Activated CD4-positive, alpha-beta T cell treated with anti-CD3 and anti-CD28 coated beads, Interleukin-2, amount 10 ng/mL, durations not matched to agents 7 days and 5 days (primary cell): Measurements from ENCODE around the gene NOX1. TPM values are rescaled to one million over a fixed set of nuclear protein-coding genes. Genes with fewer than 3 reads are reported as not detected.
A peak's percentile ranks its signal among the peaks of the same experiment; 100 is the strongest.

Experiments
- CTCF ChIA-PET: fragments of 350-600 bp; sonication (Branson Sonifier 250); formaldehyde crosslinking; loops from one replicate; lab custom pipeline; 2021; ENCODE audit warnings: antibody characterized with exemption; lab: Charles Lee
- POLR2A ChIA-PET: fragments of 350-600 bp; sonication (Branson Sonifier 250); formaldehyde crosslinking; loops from one replicate; lab custom pipeline; 2021; ENCODE audit warnings: antibody characterized with exemption; lab: Charles Lee
- DNase-seq: peaks from one replicate; pipeline ENCODE4 v3.0.0-alpha.2; 2020
- H3K27ac Mint-ChIP-seq: one replicate; pipeline ENCODE4 v1.8.0; 2021; ENCODE audit warnings: mild to moderate bottlenecking, moderate library complexity, mixed read lengths
- H3K27me3 Mint-ChIP-seq: one replicate; pipeline ENCODE4 v1.8.0; 2021; ENCODE audit warnings: mixed read lengths
- H3K36me3 Mint-ChIP-seq: one replicate; pipeline ENCODE4 v1.8.0; 2021; ENCODE audit warnings: low read depth, mixed read lengths
- H3K4me1 Mint-ChIP-seq: one replicate; pipeline ENCODE4 v1.8.0; 2021; ENCODE audit warnings: mixed read lengths
- H3K4me3 Mint-ChIP-seq: one replicate; pipeline ENCODE4 v1.8.0; 2021; ENCODE audit warnings: mild to moderate bottlenecking, moderate library complexity, mixed read lengths
- H3K9me3 Mint-ChIP-seq: one replicate; pipeline ENCODE4 v1.8.0; 2021; ENCODE audit warnings: mixed read lengths
- total RNA-seq, 2 experiments: library from RNA; stranded (reverse); gene quantifications; one replicate each; pipeline ENCODE4 v1.2.3, GENCODE V29; 2021

NOX1 gene
- total RNA-seq, result not detected

DNA sequence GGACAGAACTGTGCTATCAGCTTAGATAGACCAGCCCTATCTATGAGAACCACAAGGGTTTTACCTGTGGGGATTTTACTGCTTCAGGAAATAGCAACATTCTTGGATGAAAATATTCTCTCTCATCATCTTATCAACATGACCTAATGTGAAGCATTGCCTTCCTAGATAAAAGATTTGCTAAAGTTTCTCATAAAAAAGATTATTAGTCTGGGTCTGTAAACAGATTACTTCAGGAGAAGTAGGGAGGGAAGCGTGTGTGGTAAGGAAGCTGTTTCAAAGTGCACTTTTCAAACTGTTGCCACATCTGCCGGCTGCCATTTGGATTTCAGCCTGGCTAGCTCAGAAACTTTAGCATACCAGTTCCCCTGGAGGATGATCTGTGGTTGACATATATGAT is at the start of gene NOX1:
TSS of gene NOX1 (minus strand) at position 35 of the 400 bp plus-strand sequence. CDS start 220 bp downstream, outside the sequence.
- CTCF ChIA-PET, result no interaction called here
- Mint-ChIP-seq H3K4me3 (no peak within 1 kb of the TSS), H3K9me3 (no peaks in the 10 kb centered on the region), H3K27me3 (peaks cover 9% of the 10 kb centered on the region), H3K36me3 (no peaks in the 10 kb centered on the region), H3K27ac (no peak within 1 kb of the TSS), H3K4me1 (peaks cover 2% of the 10 kb centered on the region)
- DNase-seq, result no peak
- POLR2A ChIA-PET, result no interaction called here

GRCh38 chrX:100915562-100915961 is 41.4 kb upstream of the NOX1 start:
- Mint-ChIP-seq H3K9me3 (no peaks in the 10 kb centered on the region), H3K4me3 (no peak overlapping the region), H3K27me3 (no peaks in the 10 kb centered on the region), H3K36me3 (no peaks in the 10 kb centered on the region), H3K27ac (no peak overlapping the region), H3K4me1 (no peaks in the 10 kb centered on the region)
- no peak for DNase-seq
- ChIA-PET POLR2A (no interaction called here), CTCF (no interaction called here)

DNA sequence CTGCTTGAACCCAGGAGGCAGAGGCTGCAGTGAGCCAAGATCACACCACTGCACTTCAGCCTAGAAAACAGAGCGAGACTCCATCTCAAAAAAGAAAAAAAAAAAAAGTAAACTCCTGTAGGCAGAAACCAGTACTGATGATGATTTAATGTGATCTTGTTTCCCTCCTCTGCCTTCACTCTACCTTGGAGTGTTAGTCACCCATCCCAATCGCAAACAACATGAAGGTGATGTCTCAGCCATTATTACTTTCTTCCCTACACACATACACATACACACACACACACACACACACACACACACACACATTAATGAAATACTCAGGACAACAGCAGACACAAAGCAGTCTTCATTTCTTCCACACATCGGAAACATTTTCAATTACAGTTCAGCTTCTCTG is 39.0 kb upstream of the NOX1 start:
- DNase-seq, result no peak
- H3K9me3 Mint-ChIP-seq, result no peaks in the 10 kb centered on the region
- ChIA-PET CTCF (no interaction called here), POLR2A (no interaction called here)
- H3K36me3 Mint-ChIP-seq, result no peaks in the 10 kb centered on the region
- no peaks in the 10 kb centered on the region for H3K4me1 Mint-ChIP-seq
- no peaks in the 10 kb centered on the region for H3K27me3 Mint-ChIP-seq
- H3K4me3 Mint-ChIP-seq, result no peak overlapping the region
- H3K27ac Mint-ChIP-seq, result no peak overlapping the region

GRCh38 chrX:100911731-100912130 is 37.6 kb upstream of the NOX1 start:
- ChIA-PET CTCF (no interaction called here), POLR2A (no interaction called here)
- no peak overlapping the region for H3K4me3 Mint-ChIP-seq
- no peaks in the 10 kb centered on the region for H3K27me3 Mint-ChIP-seq
- H3K9me3 Mint-ChIP-seq, result no peaks in the 10 kb centered on the region
- H3K36me3 Mint-ChIP-seq, result no peaks in the 10 kb centered on the region
- H3K4me1 Mint-ChIP-seq, result no peaks in the 10 kb centered on the region
- no peak for DNase-seq
- no peak overlapping the region for H3K27ac Mint-ChIP-seq

GRCh38 chrX:100905620-100906019 is 31.5 kb upstream of the NOX1 start:
- no peak overlapping the region for H3K4me3 Mint-ChIP-seq
- no peaks in the 10 kb centered on the region for H3K27me3 Mint-ChIP-seq
- H3K4me1 Mint-ChIP-seq, result no peaks in the 10 kb centered on the region
- DNase-seq, result no peak
- ChIA-PET CTCF (no interaction called here), POLR2A (no interaction called here)
- H3K27ac Mint-ChIP-seq, result no peak overlapping the region
- no peaks in the 10 kb centered on the region for H3K9me3 Mint-ChIP-seq
- H3K36me3 Mint-ChIP-seq, result no peaks in the 10 kb centered on the region

GRCh38 chrX:100904433-100904832 is 30.3 kb upstream of the NOX1 start:
- Mint-ChIP-seq H3K27ac (no peak overlapping the region), H3K4me1 (no peaks in the 10 kb centered on the region), H3K9me3 (no peaks in the 10 kb centered on the region), H3K36me3 (no peaks in the 10 kb centered on the region), H3K27me3 (no peaks in the 10 kb centered on the region), H3K4me3 (no peak overlapping the region)
- CTCF ChIA-PET, result no interaction called here
- POLR2A ChIA-PET, result no interaction called here
- DNase-seq, result no peak

GRCh38 chrX:100895365-100896075 is 21.4 kb upstream of the NOX1 start:
- DNase-seq, result peak; percentile 13
- ChIA-PET CTCF (interaction anchor here (0.5 to 2.1 kb wide), 3 partner anchors 9 to 929 kb away, joined by 3 to 5 read pairs (median 3); no protein-coding TSS in a partner anchor), POLR2A (no interaction called here)
- H3K27ac Mint-ChIP-seq, result no peak overlapping the region
- H3K9me3 Mint-ChIP-seq, result no peaks in the 10 kb centered on the region
- no peaks in the 10 kb centered on the region for H3K4me1 Mint-ChIP-seq
- H3K36me3 Mint-ChIP-seq, result no peaks in the 10 kb centered on the region
- no peak overlapping the region for H3K4me3 Mint-ChIP-seq
- H3K27me3 Mint-ChIP-seq, result no peaks in the 10 kb centered on the region

DNA sequence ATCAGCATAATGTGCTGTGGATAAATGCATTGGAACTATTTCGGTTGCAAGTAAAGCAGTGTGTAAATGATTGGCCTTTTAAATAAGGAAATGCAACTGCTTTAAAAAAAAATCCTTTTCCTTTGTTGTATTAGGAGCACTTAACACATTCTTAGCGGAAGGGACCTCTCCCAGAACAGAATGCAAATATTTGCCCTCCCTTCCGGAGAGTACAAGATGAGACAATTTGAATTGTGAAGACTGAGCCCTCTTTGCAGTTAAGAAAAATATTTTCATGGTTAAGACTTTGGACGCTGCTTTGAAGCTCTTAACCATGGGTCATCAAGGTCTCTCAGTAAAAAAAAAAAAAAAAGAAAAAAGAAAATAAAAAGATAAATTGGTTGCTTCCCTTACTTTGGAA is 9.5 kb upstream of the NOX1 start:
- no peak for DNase-seq

DNA sequence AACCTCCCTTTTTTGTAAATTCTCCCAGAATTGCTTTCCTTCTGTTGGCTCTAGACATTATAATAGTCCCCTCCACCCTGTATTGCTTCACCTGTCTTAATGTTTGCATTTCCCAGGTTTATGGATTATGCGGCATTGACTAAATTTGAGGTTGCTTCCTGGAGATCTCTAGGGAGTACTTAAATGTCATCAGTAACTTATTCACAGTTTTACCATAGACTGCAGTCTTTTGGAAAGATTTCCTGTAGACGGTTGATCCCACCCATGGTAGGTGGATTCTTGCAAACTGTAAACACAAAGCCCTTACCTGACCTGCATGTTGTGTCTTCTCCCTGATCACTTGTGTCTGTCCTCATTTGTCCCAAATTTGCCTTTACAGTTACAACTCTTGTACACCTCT is 6.2 kb upstream of the NOX1 start:
- H3K4me3 Mint-ChIP-seq, result no peak overlapping the region
- CTCF ChIA-PET, result no interaction called here
- H3K27me3 Mint-ChIP-seq, result peaks cover 4% of the 10 kb centered on the region

More for the DNA sequence above, 9.5 kb upstream of the NOX1 start:
- no peaks in the 10 kb centered on the region for H3K36me3 Mint-ChIP-seq
- H3K9me3 Mint-ChIP-seq, result no peaks in the 10 kb centered on the region
- POLR2A ChIA-PET, result no interaction called here
- H3K27me3 Mint-ChIP-seq, result no peaks in the 10 kb centered on the region
- no peak overlapping the region for H3K4me3 Mint-ChIP-seq
- H3K27ac Mint-ChIP-seq, result no peak overlapping the region
- CTCF ChIA-PET, result no interaction called here
- H3K4me1 Mint-ChIP-seq, result peaks cover 3% of the 10 kb centered on the region

GRCh38 chrX:100871594-100872560 is 2.3 kb downstream of the NOX1 start:
- Mint-ChIP-seq H3K9me3 (no peaks in the 10 kb centered on the region), H3K27ac (no peak overlapping the region), H3K27me3 (peaks cover 9% of the 10 kb centered on the region), H3K36me3 (no peaks in the 10 kb centered on the region), H3K4me3 (no peak overlapping the region), H3K4me1 (peaks cover 2% of the 10 kb centered on the region)
- no peak for DNase-seq
- POLR2A ChIA-PET, result no interaction called here
- CTCF ChIA-PET, result interaction anchor here (0.6 kb wide), 1 partner anchor 522 kb away, joined by 3 read pairs; no protein-coding TSS in a partner anchor

More for the DNA sequence above, 6.2 kb upstream of the NOX1 start:
- POLR2A ChIA-PET, result no interaction called here
- Mint-ChIP-seq H3K4me1 (peaks cover 3% of the 10 kb centered on the region), H3K27ac (no peak overlapping the region), H3K36me3 (no peaks in the 10 kb centered on the region), H3K9me3 (no peaks in the 10 kb centered on the region)
- DNase-seq, result no peak

DNA sequence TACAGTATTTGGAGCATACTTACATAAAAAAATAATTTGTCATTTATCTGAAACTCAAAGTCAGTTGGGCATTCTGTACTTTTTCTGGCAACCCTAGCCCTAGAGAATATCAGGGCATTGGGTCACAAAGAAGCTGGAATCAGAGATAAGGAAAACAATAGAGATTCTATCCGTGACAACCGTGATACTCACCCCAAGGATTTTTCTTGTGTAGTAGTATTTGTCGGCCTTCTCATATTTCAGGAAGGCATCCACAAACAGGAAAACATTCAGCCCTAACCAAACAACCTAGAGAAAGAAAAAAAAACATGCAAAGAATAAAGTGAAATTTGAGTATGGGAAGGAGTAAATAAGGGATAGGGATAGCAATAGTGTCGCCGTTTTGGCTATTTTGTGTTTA is 3.6 kb downstream of the NOX1 start:
- Mint-ChIP-seq H3K4me3 (no peak overlapping the region), H3K36me3 (no peaks in the 10 kb centered on the region), H3K4me1 (peaks cover 2% of the 10 kb centered on the region), H3K27ac (no peak overlapping the region), H3K27me3 (peaks cover 7% of the 10 kb centered on the region), H3K9me3 (no peaks in the 10 kb centered on the region)
- CTCF ChIA-PET, result no interaction called here
- no peak for DNase-seq
- POLR2A ChIA-PET, result no interaction called here

- ChIA-PET CTCF (no interaction called here), POLR2A (no interaction called here)
- Mint-ChIP-seq H3K27me3 (peaks cover 2% of the 10 kb centered on the region), H3K4me3 (no peak overlapping the region), H3K4me1 (no peaks in the 10 kb centered on the region), H3K27ac (no peak overlapping the region), H3K9me3 (no peaks in the 10 kb centered on the region), H3K36me3 (no peaks in the 10 kb centered on the region)
- DNase-seq, result no peak
Observed at GRCh38 chrX:100868273-100868672, 5.9 kb downstream of the NOX1 start.
